CD4-positive, alpha-beta T cell treated with Interleukin-10 for 1 hour (primary cell): ENCODE data around the gene CRYBB3.

Experiments used
- DNase-seq: peaks from one replicate; pipeline ENCODE4 v3.0.0-alpha.2; 2020

Gene CRYBB3

DNA sequence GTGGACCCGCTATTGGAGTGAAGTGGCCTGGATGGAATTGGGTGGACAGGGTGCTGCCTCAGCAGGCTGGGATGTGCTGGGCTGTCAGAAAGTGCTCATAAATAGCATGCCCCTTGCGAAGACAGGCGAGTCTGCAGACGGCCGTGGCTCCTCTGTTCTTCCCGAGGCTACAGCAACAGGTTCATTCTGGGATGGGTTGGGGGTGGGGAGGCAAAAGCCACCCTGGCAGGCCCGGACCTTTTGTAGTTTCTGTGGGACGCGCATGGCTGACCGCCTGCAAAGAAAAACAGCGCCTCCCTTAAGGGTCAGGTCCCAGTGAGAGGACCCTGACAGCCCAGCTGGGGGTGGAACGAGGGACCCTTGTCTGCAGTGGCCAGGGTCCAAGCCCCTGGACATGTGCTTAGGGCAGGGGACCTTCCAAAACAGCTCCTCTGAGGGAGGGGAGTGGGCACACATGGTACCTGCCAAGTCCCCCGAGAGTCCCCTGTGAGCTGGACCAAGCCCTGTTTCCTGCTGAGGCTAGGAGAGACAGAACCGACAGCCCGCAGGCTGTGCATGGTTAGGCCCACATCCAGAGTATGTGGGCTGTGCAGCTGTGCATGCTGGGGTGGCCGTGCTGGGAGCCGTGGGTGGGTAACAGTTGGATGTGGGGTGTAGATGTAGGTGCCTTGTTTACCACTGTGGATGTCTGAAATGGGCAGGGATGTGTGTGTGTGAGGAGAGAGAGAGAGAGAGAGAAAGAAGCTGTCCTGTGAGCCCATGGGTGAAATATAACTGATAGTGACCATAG is at the start of gene CRYBB3:
TSS of gene CRYBB3 (plus strand) at position 128 of the 790 bp plus-strand sequence. CDS start 1,539 bp downstream, outside the sequence.
- no peak for DNase-seq

- DNase-seq = no peak
These were observed 45.5 kb upstream of the CRYBB3 start for GRCh38 chr22:25153961-25154666.

- DNase-seq = no peak
These were observed 45.0 kb upstream of the CRYBB3 start for GRCh38 chr22:25154667-25154999.

- no peak for DNase-seq
These were observed 42.9 kb upstream of the CRYBB3 start for GRCh38 chr22:25156736-25157135.

GRCh38 chr22:25159028-25159427 is 40.6 kb upstream of the CRYBB3 start:
- DNase-seq = no peak

- DNase-seq = no peak
These were observed 39.3 kb upstream of the CRYBB3 start for GRCh38 chr22:25160120-25160996.

- DNase-seq = no peak
These were observed 38.4 kb upstream of the CRYBB3 start for GRCh38 chr22:25161017-25161915.

DNA sequence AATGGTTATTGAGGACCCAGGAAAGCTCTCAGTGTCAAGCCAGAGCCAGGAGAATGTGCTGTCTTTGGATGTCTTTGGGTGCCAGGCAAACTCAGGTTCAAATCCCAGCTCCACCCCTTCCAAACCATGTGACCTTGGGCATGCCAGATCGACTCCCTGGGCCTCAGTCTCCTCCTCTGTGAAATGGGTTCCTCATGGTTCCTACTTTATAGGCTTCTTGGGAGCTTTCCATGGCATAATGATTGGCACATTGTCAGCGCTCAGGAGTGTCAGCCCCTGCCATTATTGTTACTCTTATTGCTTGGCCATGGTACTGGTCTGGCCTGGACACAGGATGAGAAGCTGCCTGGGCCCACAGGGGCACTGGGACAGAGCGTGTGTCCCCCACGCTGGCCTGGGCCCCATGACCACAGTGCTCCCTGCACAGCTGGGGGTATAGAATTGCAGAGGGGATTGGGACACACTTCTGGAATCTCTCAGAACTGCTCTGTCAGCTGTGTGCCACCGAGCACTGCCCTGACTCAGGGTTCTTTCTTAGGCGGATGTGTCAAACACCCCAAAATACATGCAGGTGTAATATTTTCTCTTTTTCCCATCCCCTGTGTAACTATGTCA is 37.6 kb upstream of the CRYBB3 start:
- no peak for DNase-seq

DNA sequence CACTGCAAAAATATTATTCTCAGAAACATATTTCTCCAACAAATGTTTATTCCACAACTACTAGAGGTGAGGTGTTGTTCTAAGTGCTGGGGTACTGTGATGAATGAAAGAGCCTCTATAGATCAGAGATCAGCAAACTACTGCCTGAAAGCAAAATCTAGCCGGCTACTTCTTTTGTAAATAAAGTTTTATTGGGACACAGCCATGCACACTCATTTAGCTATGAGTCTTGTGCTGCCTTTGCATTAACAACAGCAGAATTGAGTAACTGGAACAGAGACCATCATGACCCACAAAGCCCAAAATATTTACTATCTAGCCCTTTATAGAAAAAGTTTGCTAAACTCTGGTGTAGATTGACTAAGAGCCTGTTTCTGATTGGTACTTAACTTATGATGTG is 37.1 kb upstream of the CRYBB3 start:
- no peak for DNase-seq

- DNase-seq = no peak
These were observed 33.9 kb upstream of the CRYBB3 start for GRCh38 chr22:25165785-25166184.

DNA sequence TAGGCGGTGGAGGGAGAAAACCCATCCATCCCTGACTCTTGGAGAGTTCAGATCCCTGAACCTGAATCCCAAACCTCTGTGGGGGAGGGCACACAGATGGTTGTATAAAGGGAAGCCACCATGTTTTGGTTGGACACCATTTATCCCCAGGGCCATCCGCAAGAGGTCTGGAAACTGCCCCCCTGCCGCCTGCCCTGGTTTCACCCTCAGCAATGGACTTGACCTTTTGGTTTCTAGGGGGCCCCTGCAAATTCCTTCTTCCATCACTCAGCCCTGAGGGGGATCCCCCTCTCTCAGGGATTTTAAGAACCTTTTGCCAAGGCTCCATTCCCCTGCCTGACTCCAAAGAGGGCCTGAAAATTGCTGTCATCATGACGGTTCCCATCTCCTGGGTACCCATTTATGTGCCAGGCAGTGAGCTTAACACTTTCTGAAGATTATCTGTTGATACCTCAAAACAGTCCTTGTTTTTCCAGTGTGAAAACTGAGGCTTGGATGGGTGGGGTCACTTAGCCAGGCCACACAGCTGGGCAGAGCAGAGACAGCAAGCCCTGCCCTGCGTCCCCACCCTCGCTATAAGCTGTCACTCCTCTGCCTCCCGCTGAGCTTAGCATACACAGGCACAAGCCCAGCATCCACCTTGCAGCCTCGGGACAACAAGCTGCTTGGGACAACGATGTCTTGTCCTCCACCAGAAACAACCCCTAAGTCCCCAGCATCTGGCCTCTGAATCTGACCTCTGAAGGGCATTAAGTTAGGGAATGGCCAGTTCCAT is 33.2 kb upstream of the CRYBB3 start:
- no peak for DNase-seq

- no peak for DNase-seq
These were observed 32.6 kb upstream of the CRYBB3 start for GRCh38 chr22:25167082-25167481.

GRCh38 chr22:25167834-25168601 is 31.6 kb upstream of the CRYBB3 start:
- DNase-seq = no peak

DNA sequence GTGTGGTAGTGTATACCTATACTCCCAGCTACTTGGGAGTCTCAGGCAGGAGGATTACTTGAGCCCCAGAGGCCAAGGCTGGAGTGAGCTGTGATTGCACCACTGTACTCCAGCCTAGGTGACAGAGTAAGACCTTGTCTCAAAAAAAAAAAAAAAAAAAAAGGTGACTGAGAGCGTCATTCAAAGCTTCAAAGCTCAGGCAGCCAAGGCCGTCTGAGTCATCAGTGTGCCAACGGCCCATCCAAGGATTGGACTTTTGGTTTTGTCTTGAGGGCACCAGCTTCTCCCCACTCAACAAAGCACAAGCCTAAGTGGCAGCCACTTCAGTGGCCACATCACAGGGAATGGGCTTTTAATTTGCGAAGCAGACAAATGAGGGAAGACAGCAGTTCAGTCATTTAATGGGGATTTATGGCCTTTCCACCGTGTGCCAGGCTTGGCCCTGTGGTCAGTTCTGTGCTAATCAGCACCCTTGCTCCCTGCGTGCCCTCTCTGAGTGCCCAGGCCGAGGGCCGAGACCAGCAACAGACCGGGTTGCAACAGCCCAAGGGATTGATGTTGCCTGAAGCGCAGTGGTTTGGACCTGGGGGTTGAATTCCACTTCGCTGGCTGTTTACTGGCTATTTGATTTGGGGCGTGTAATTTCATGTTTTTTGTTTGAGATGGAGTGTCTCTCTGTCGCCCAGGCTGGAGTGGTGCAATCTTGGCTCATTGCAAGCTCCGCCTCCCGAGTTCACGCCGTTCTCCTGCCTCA is 30.2 kb upstream of the CRYBB3 start:
- DNase-seq = no peak

- no peak for DNase-seq
These were observed 29.2 kb upstream of the CRYBB3 start for GRCh38 chr22:25170426-25170980.

- DNase-seq = peak; percentile 21
These were observed 27.5 kb upstream of the CRYBB3 start for GRCh38 chr22:25172153-25172552.

DNA sequence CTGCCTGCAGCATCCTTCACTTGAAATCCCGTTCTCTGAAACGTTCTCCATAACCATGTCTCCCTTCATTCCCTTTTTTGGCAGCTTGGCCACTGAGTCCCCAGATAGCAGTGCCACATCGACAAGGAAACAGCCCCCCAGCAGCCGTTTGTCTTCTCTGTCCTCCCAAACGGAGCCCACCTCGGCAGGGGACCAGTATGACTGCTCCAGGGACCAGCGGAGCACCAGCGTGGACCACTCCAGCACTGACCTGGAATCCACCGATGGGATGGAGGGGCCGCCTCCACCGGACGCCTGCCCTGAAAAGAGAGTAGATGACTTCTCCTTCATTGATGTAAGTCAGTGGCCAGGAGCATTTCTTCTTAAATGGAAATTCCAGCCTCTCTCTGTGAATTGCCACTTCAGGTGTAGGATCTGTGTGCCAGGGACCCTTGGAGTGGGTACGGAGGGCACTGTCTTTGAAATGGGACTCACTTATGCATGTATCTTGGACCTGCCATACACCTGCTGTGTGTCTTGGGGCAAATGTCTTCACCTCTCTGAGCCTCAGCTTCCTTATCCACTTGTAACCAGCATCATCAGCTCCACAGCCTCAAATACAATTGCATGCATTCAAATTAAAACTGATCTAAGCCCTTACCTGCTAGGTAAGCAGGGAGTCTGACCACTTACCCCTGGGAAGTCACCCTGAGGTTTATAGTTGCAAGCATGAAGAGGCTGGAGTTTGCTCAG is 25.3 kb upstream of the CRYBB3 start:
- DNase-seq = no peak

- no peak for DNase-seq
These were observed 24.7 kb upstream of the CRYBB3 start for GRCh38 chr22:25174888-25175411.
